Muscle layer of duodenum (tissue), 2 donors: ENCODE measurements around the gene G3BP2.
"Not testable (repeated sequence)": the region's sequence is repeated elsewhere in the genome, so short reads cannot be mapped to it uniquely, and the experiment has no call there.

ENCODE experiments used
- H3K27ac ChIP-seq: one replicate; pipeline ENCODE4 v1.7.0; 2013; ENCODE audit warnings: mild to moderate bottlenecking, low read length
- H3K27me3 ChIP-seq: one replicate; pipeline ENCODE4 v1.7.0; 2013; ENCODE audit warnings: low read depth, mild to moderate bottlenecking, control low read depth, low read length
- H3K36me3 ChIP-seq, 2 donors: one replicate each; pipeline ENCODE4 v1.7.0; 2013; ENCODE audit warnings: low read length in 2 of 2, control low read depth in 1 of 2, mild to moderate bottlenecking in 1 of 2; ENCODE audit not compliant: insufficient read depth in 2 of 2, control insufficient read depth in 1 of 2
- H3K4me1 ChIP-seq, 2 donors: one replicate each; pipeline ENCODE4 v1.7.0; 2013; ENCODE audit warnings: low read length in 2 of 2, mild to moderate bottlenecking in 2 of 2, control low read depth in 1 of 2, moderate library complexity in 1 of 2; ENCODE audit not compliant: insufficient read depth in 2 of 2, control insufficient read depth in 1 of 2
- H3K4me3 ChIP-seq, 2 donors: one replicate each; pipeline ENCODE4 v1.7.0; 2013; ENCODE audit warnings: low read length in 2 of 2, low read depth in 1 of 2, mild to moderate bottlenecking in 1 of 2
- H3K9me3 ChIP-seq, 2 donors: one replicate each; pipeline ENCODE4 v1.7.0; 2013; ENCODE audit warnings: low read length in 2 of 2, control low read depth in 1 of 2, mild to moderate bottlenecking in 1 of 2; ENCODE audit not compliant: control insufficient read depth in 1 of 2
- donor health status: healthy.

G3BP2 gene

GRCh38 chr4:75673027-75673958, at the start of gene G3BP2:
Gene G3BP2 (minus strand): TSS chr4:75673411. CDS start chr4:75662025, 11,386 bp downstream.
- no peaks in the 10 kb centered on the region for H3K9me3 ChIP-seq
- peak within 1 kb of the TSS; percentile 84 to 96 for H3K4me3 ChIP-seq
- no peaks in the 10 kb centered on the region for H3K27me3 ChIP-seq
- H3K4me1 ChIP-seq = peaks cover 14 to 23% of the 10 kb centered on the region in 2 donors
- peak within 1 kb of the TSS; percentile 99 for H3K27ac ChIP-seq
- H3K36me3 ChIP-seq = peaks cover 0 to 9% of the 10 kb centered on the region in 2 donors

DNA sequence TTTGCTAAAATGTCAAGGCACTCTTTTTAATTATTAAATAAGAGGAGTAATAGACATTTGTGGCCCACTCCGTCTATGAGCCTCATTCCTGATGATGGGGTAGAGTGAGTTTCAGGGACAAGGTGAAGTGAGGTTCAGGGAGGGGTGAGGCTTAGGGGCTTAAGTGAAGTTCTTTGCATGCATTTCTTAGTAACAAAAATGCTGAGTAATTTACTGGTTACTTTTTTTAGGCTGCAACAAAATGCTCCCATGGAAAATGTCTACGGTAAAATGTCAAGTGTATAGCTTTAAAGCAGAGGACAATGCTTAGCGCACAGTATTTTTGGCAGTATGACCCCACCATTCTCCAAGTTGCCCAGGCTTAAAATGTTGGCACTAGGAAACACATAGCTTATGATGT, 49.2 kb upstream of the G3BP2 start:
- Histone ChIP-seq H3K27me3 (no peaks in the 10 kb centered on the region), H3K27ac (no peak overlapping the region), H3K4me3 (no peak overlapping the region), H3K36me3 (peaks cover 0 to 5% of the 10 kb centered on the region in 2 donors), H3K9me3 (no peaks in the 10 kb centered on the region), H3K4me1 (peaks cover 13 to 38% of the 10 kb centered on the region in 2 donors)

DNA sequence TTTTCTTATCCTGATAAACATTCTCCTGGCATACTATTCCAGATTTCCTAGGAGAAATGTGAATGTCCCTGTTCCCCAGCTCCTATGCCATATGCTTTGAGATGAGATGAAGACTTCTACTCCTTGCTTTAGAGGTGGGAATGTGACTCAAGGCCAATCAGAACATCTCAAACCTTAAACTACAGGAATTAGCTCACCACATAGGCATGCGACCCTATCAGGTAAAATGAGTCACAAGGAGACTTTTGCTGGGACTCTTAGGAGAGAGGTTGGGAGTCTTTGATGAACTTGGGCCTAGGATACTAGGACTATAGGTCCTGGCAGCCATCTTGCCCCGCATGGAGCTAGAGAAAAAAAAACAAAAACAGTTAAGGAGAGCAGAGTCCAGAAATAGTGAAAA, 45.3 kb upstream of the G3BP2 start:
- H3K27ac ChIP-seq = no peak overlapping the region
- H3K9me3 ChIP-seq = no peaks in the 10 kb centered on the region
- no peaks in the 10 kb centered on the region for H3K27me3 ChIP-seq
- H3K4me3 ChIP-seq = no peak overlapping the region
- no peaks in the 10 kb centered on the region for H3K36me3 ChIP-seq
- H3K4me1 ChIP-seq = peaks cover 5 to 32% of the 10 kb centered on the region in 2 donors

GRCh38 chr4:75717408-75717807, 44.2 kb upstream of the G3BP2 start:
- H3K4me3 ChIP-seq = no peak overlapping the region
- peaks cover 0 to 21% of the 10 kb centered on the region in 2 donors for H3K4me1 ChIP-seq
- H3K9me3 ChIP-seq = no peaks in the 10 kb centered on the region
- H3K27ac ChIP-seq = no peak overlapping the region
- no peaks in the 10 kb centered on the region for H3K36me3 ChIP-seq
- H3K27me3 ChIP-seq = no peaks in the 10 kb centered on the region

DNA sequence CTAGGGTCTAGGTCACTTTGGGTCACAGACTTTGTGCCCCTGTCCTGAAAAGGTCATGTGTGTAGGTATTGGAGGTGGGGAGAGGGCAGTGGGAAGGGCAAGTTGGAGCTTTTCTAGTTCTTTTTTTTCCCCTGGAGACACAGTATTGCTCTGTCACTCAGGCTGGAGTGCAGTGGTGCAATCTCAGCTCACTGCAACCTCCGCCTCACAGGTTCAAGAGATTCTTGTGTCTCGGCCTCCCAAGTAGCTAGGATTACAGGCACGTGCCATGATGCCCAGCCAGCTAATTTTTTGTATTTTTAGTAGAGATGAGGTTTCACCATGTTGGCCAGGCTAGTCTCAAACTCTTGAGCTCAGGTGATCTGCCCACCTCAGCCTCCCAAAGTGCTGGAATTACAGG, 42.8 kb upstream of the G3BP2 start:
- H3K36me3 ChIP-seq, H3K9me3 ChIP-seq, H3K27ac ChIP-seq, H3K27me3 ChIP-seq, H3K4me3 ChIP-seq: not testable (repeated sequence)
- H3K4me1 ChIP-seq = peaks cover 0 to 16% of the 10 kb centered on the region in 2 donors

GRCh38 chr4:75715105-75715799, 42.0 kb upstream of the G3BP2 start:
- Histone ChIP-seq H3K36me3 (no peaks in the 10 kb centered on the region), H3K9me3 (no peaks in the 10 kb centered on the region), H3K27me3 (no peaks in the 10 kb centered on the region), H3K27ac (no peak overlapping the region), H3K4me1 (peaks cover 0 to 16% of the 10 kb centered on the region in 2 donors), H3K4me3 (no peak overlapping the region)

- Histone ChIP-seq H3K9me3 (no peaks in the 10 kb centered on the region), H3K27me3 (no peaks in the 10 kb centered on the region), H3K27ac (no peak overlapping the region), H3K4me3 (no peak overlapping the region), H3K36me3 (no peaks in the 10 kb centered on the region), H3K4me1 (peaks cover 0 to 16% of the 10 kb centered on the region in 2 donors)
Measured at GRCh38 chr4:75714704-75715103, 41.5 kb upstream of the G3BP2 start.

- H3K4me1 ChIP-seq = peaks cover 0 to 16% of the 10 kb centered on the region in 2 donors
- no peaks in the 10 kb centered on the region for H3K9me3 ChIP-seq
- no peak overlapping the region for H3K27ac ChIP-seq
- no peak overlapping the region for H3K4me3 ChIP-seq
- H3K27me3 ChIP-seq = no peaks in the 10 kb centered on the region
- no peaks in the 10 kb centered on the region for H3K36me3 ChIP-seq
Measured at GRCh38 chr4:75714011-75714410, 40.8 kb upstream of the G3BP2 start.

GRCh38 chr4:75710246-75710645, 37.0 kb upstream of the G3BP2 start:
- H3K36me3 ChIP-seq = no peaks in the 10 kb centered on the region
- H3K27ac ChIP-seq = no peak overlapping the region

DNA sequence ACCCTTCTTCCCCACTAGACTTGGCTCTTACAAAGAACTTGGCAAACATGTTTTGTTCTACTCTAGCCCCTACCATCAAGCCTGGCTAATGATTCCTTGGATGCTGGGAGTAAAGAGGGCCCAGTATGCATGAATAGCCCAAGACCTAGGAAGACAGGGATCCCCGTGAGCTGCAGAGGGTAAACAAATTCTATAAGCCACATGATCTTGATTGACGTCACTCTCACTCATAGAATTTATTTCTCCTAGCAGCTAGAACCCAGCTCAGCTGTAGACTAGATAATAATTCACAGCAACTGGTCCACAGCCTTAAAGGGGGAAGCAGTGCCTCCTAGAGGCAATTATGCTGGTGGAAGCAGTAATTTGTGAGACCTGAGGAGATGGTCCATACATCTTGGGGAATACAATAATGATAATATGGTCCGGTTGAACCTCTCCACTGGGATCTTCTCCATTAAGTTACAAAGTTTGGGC, 35.0 kb upstream of the G3BP2 start:
- H3K4me3 ChIP-seq = no peak overlapping the region
- H3K27me3 ChIP-seq = no peaks in the 10 kb centered on the region
- H3K36me3 ChIP-seq = no peaks in the 10 kb centered on the region
- no peak overlapping the region for H3K27ac ChIP-seq
- H3K9me3 ChIP-seq = no peaks in the 10 kb centered on the region
- no peaks in the 10 kb centered on the region for H3K4me1 ChIP-seq

More at GRCh38 chr4:75710246-75710645, 37.0 kb upstream of the G3BP2 start:
- peaks cover 0 to 11% of the 10 kb centered on the region in 2 donors for H3K4me1 ChIP-seq
- H3K27me3 ChIP-seq = no peaks in the 10 kb centered on the region
- H3K9me3 ChIP-seq = no peaks in the 10 kb centered on the region
- H3K4me3 ChIP-seq = no peak overlapping the region

DNA sequence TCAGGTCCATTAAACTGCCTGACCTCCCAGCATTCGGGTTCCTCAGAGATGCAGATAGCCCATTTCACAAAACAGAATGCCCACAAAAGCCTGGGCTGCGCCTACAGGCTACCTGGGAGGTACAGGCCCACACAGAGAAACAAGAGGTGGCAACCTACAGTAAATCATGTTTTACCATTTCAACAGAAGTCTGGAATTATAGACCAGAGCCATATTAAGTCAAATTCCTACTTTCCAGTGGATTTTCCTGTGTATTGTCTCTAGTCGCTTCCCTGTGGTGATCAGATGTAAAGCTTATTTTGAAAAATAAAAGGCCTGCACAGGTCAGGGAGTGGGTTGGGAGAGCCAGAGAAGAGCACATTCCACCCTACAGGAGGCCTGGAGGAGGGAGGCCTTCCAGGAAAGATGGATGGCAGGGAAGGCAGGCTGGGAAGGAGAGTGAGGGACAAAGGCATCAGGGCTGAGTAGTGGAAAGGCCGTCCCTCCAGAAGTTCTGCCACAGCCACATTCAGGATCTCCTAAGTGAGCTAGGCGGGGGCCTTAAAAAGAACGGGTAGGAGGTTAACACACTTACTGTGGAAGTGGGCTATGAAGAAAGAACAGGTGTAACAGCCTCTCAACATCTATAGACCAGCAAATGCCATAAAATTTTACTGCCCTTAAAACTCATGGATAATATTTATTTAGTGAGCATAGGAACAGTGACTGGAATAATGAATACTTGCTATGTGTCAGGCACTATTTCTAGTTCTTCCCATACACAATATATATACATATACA, 32.2 kb upstream of the G3BP2 start:
- no peaks in the 10 kb centered on the region for H3K9me3 ChIP-seq
- no peaks in the 10 kb centered on the region for H3K36me3 ChIP-seq
- H3K4me3 ChIP-seq = no peak overlapping the region
- no peak overlapping the region for H3K27ac ChIP-seq
- H3K27me3 ChIP-seq = no peaks in the 10 kb centered on the region
- H3K4me1 ChIP-seq = peaks cover 0 to 4% of the 10 kb centered on the region in 2 donors
